Left ventricle myocardium inferior (tissue), 1 donor: ENCODE results near the gene LRRC38. TPM values are rescaled to one million over a fixed set of nuclear protein-coding genes. Genes with fewer than 3 reads are reported as not detected.

Source experiments
- DNase-seq: peaks from one replicate; pipeline ENCODE4 v3.0.0-alpha.2; 2020
- H3K27ac ChIP-seq: fragments of 200-600 bp; replicated peaks from 2 replicates; pipeline ENCODE4 v1.8.0; 2021
- H3K27me3 ChIP-seq: fragments of 200-600 bp; 2 replicates; pipeline ENCODE4 v1.8.0; 2021; ENCODE audit warnings: low read depth
- H3K36me3 ChIP-seq: fragments of 200-600 bp; 2 replicates; pipeline ENCODE4 v1.8.0; 2021
- H3K4me1 ChIP-seq: fragments of 200-600 bp; 2 replicates; pipeline ENCODE4 v1.8.0; 2021
- H3K4me3 ChIP-seq: fragments of 200-600 bp; 2 replicates; pipeline ENCODE4 v1.8.0; 2021; ENCODE audit warnings: mild to moderate bottlenecking, moderate library complexity
- H3K9me3 ChIP-seq: fragments of 200-600 bp; replicated peaks from 2 replicates; pipeline ENCODE4 v1.8.0; 2021
- CTCF ChIP-seq: fragments of 200-600 bp; IDR thresholded peaks from 2 replicates; pipeline ENCODE4 v1.8.0; 2021; ENCODE audit warnings: antibody characterized with exemption, mild to moderate bottlenecking, borderline replicate concordance
- intact Hi-C: fragments of 100-400 bp; cut with micrococcal nuclease; formaldehyde crosslinking; loops from one replicate; pipeline ENCODE4 v1.11.0; 2022
- total RNA-seq: library from RNA; stranded (reverse); fragmentation: NEBNext Ultra II Directional; extraction: Animal tissue kit (Norgen Biotek cat#: 25700); gene quantifications from one replicate; pipeline ENCODE4 v1.2.1, GENCODE V29; 2021
- donor health status: DM: no; HTN: yes; CAD: no; lungs with severe emphysema.

The LRRC38 gene
- total RNA-seq, 1 donor from 2014 or later: 0.30 TPM

GRCh38 chr1:13487143-13487868, 26.5 kb downstream of the LRRC38 start:
- no peaks in the 10 kb centered on the region for H3K36me3 ChIP-seq
- H3K27ac ChIP-seq: peak overlapping the region; percentile 55
- peaks cover 4% of the 10 kb centered on the region for H3K4me1 ChIP-seq
- H3K27me3 ChIP-seq: peaks cover under 1% of the 10 kb centered on the region
- TF ChIP-seq CTCF: no peak
- no peaks in the 10 kb centered on the region for H3K9me3 ChIP-seq
- peak; percentile 60 for DNase-seq
- intact Hi-C loops: no loop called here
- no peak overlapping the region for H3K4me3 ChIP-seq

DNA sequence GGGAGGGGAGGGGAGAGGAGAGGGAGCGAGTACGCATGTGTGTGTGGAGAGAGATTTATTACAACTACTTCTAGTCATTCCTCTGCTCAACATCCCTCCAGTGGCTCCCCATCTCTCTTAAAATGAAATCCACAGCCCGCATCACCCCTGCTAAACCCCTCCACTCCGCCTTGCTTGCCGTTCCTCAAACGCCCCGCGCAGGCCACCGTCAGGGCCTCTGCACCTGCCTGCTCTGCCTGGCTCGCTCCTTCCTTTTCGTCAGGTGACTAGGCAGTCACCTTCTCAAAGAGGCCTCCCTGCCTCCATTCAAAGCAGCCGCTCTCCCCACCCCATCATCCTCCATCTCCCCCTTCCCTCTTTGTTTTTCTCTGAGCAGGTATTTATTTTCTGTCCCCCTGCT, 29.9 kb downstream of the LRRC38 start:
- TF ChIP-seq CTCF: no peak
- no peak for DNase-seq

DNA sequence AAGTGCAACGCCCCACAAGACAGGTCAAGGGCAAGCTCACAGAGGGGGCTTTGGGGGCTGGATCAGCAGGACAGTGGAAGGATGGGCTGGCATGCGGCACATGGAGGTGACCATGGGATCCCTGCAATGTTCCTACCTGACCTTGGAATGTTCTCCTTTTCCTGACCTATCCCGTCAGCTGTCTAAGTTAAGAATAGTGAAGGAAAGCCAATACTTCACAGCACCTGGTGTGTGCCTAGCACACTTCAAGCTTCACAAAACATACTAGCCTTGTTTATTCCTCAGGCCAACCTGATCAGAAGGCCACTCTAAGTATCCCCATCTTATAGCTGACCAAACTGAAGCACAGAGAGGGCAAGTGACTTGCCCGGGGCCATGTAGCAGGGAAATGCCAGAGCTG, 31.2 kb downstream of the LRRC38 start:
- no peak for TF ChIP-seq CTCF
- intact Hi-C loops: no loop called here
- Histone ChIP-seq H3K4me3 (no peak overlapping the region), H3K27ac (no peak overlapping the region), H3K27me3 (no peaks in the 10 kb centered on the region), H3K4me1 (no peaks in the 10 kb centered on the region), H3K36me3 (no peaks in the 10 kb centered on the region), H3K9me3 (peaks cover 10% of the 10 kb centered on the region)
- DNase-seq: no peak

More for the DNA sequence above, 29.9 kb downstream of the LRRC38 start:
- intact Hi-C loops: no loop called here
- Histone ChIP-seq H3K9me3 (no peaks in the 10 kb centered on the region), H3K4me1 (peaks cover 4% of the 10 kb centered on the region), H3K36me3 (no peaks in the 10 kb centered on the region), H3K27ac (no peak overlapping the region), H3K4me3 (no peak overlapping the region), H3K27me3 (no peaks in the 10 kb centered on the region)

GRCh38 chr1:13479171-13479856, 34.5 kb downstream of the LRRC38 start:
- intact Hi-C loops: no loop called here
- no peak for TF ChIP-seq CTCF
- no peak overlapping the region for H3K4me3 ChIP-seq
- no peak for DNase-seq
- H3K27me3 ChIP-seq: no peaks in the 10 kb centered on the region
- H3K4me1 ChIP-seq: no peaks in the 10 kb centered on the region
- H3K36me3 ChIP-seq: no peaks in the 10 kb centered on the region
- H3K9me3 ChIP-seq: peaks cover 10% of the 10 kb centered on the region
- H3K27ac ChIP-seq: no peak overlapping the region

DNA sequence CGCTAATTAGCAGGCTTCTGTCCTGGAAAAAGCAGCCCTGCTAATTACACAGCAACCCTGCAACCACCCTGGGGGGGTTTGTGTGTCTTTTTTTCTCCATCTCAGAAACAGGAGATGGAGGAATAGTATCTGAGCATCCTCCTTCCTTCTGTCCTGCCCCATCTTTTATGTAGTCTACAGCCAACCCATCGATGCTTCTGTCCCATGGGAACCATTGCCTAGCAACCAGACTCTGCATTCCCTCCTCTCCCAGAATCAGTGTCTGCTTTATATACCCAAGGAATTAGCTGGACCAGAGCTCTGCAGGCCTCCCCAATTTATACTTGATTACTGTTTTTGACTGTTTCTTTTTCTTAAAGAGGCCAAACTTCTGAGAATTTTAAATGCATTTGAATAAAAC, 35.1 kb downstream of the LRRC38 start:
- TF ChIP-seq CTCF: no peak
- H3K27ac ChIP-seq: no peak overlapping the region
- no peak overlapping the region for H3K4me3 ChIP-seq
- no peaks in the 10 kb centered on the region for H3K4me1 ChIP-seq
- DNase-seq: no peak
- intact Hi-C loops: no loop called here
- H3K9me3 ChIP-seq: peaks cover 10% of the 10 kb centered on the region
- no peaks in the 10 kb centered on the region for H3K36me3 ChIP-seq
- H3K27me3 ChIP-seq: no peaks in the 10 kb centered on the region
